Naive B cell (primary cell): Measurements from ENCODE around the gene ARMH1. TPM values are rescaled to one million over a fixed set of nuclear protein-coding genes. Genes with fewer than 3 reads are reported as not detected.

Source experiments
- ATAC-seq, 2 donors: fragments of 150-1000 bp; cut with Tn5 transposase; 2 replicates each; pipeline ENCODE4 v1.10.0; 2021; ENCODE audit warnings: low read depth in 2 of 2, mild to moderate bottlenecking in 2 of 2, moderate library complexity in 2 of 2
- DNase-seq: peaks from one replicate; pipeline ENCODE4 v3.0.0; 2022
- H3K27ac Mint-ChIP-seq, 6 donors: one replicate each; pipeline ENCODE4 v1.8.0; 2020 to 2022; ENCODE audit warnings: mild to moderate bottlenecking in 6 of 6, mixed read lengths in 6 of 6, moderate library complexity in 5 of 6, inconsistent platforms in 2 of 6
- H3K27me3 Mint-ChIP-seq, 3 donors: one replicate each; pipeline ENCODE4 v1.8.0; 2021 to 2022; ENCODE audit warnings: mixed read lengths in 3 of 3, mild to moderate bottlenecking in 1 of 3
- H3K36me3 Mint-ChIP-seq, 2 donors: one replicate each; pipeline ENCODE4 v1.8.0; 2020 to 2022; ENCODE audit warnings: mixed read lengths in 2 of 2, inconsistent platforms in 1 of 2, mild to moderate bottlenecking in 1 of 2
- H3K4me1 Mint-ChIP-seq, 3 donors: one replicate each; pipeline ENCODE4 v1.8.0; 2020 to 2022; ENCODE audit warnings: mixed read lengths in 3 of 3, inconsistent platforms in 1 of 3, mild to moderate bottlenecking in 1 of 3, moderate library complexity in 1 of 3
- H3K4me3 Mint-ChIP-seq, 8 donors: one replicate each; pipeline ENCODE4 v1.8.0; 2020 to 2022; ENCODE audit warnings: mild to moderate bottlenecking in 8 of 8, mixed read lengths in 8 of 8, moderate library complexity in 8 of 8, inconsistent platforms in 2 of 8
- H3K9me3 Mint-ChIP-seq, 7 donors: one replicate each; pipeline ENCODE4 v1.8.0; 2020 to 2022; ENCODE audit warnings: mixed read lengths in 7 of 7, mild to moderate bottlenecking in 5 of 7, inconsistent platforms in 2 of 7, moderate library complexity in 1 of 7
- polyA plus RNA-seq, 6 donors: library from polyadenylated mRNA; unstranded; fragments of 300-500 nt; fragmentation: Illumina TruSeq; gene quantifications; one replicate each; pipeline ENCODE4 v1.2.3, GENCODE V29; 2021; ENCODE audit warnings: low read depth in 6 of 6

Gene ARMH1
- polyA plus RNA-seq, 6 donors from 2014 or later = 14.0 to 28.1 (median 18.6) TPM

GRCh38 chr1:44637702-44638411 is 36.7 kb upstream of the ARMH1 start:
- Mint-ChIP-seq H3K27ac (peak overlapping the region in 5 of 6 donors; percentile 15 to 81 (median 52)), H3K27me3 (no peaks in the 10 kb centered on the region), H3K4me1 (peaks cover 29% of the 10 kb centered on the region in 3 donors), H3K4me3 (no peak overlapping the region), H3K9me3 (no peaks in the 10 kb centered on the region), H3K36me3 (peaks cover 0 to 10% of the 10 kb centered on the region in 2 donors)
- DNase-seq = no peak
- ATAC-seq = no peak

GRCh38 chr1:44640200-44640853 is 34.2 kb upstream of the ARMH1 start:
- ATAC-seq = no peak
- H3K36me3 Mint-ChIP-seq = peaks cover 0 to 31% of the 10 kb centered on the region in 2 donors
- DNase-seq = no peak
- H3K4me1 Mint-ChIP-seq = peaks cover 6 to 17% (median 16%) of the 10 kb centered on the region in 3 donors
- H3K27ac Mint-ChIP-seq = peak overlapping the region in 3 of 6 donors; percentile 22 to 59 (median 56)
- H3K4me3 Mint-ChIP-seq = no peak overlapping the region
- no peaks in the 10 kb centered on the region for H3K27me3 Mint-ChIP-seq
- H3K9me3 Mint-ChIP-seq = no peaks in the 10 kb centered on the region

GRCh38 chr1:44641126-44642102 is 33.1 kb upstream of the ARMH1 start:
- Mint-ChIP-seq H3K4me3 (peak overlapping the region in 1 of 8 donors; percentile 50), H3K9me3 (no peaks in the 10 kb centered on the region), H3K36me3 (peaks cover 0 to 31% of the 10 kb centered on the region in 2 donors), H3K27ac (peak overlapping the region in 3 of 6 donors; percentile 9 to 59 (median 45)), H3K27me3 (no peaks in the 10 kb centered on the region), H3K4me1 (peaks cover 6 to 13% (median 8%) of the 10 kb centered on the region in 3 donors)
- DNase-seq = no peak
- no peak for ATAC-seq

GRCh38 chr1:44642255-44642654 is 32.3 kb upstream of the ARMH1 start:
- ATAC-seq = no peak
- Mint-ChIP-seq H3K4me1 (peaks cover 5 to 13% (median 6%) of the 10 kb centered on the region in 3 donors), H3K27me3 (no peaks in the 10 kb centered on the region), H3K36me3 (peaks cover 0 to 31% of the 10 kb centered on the region in 2 donors), H3K9me3 (no peaks in the 10 kb centered on the region), H3K4me3 (no peak overlapping the region), H3K27ac (peak overlapping the region in 2 of 6 donors; percentile 45 to 72)
- no peak for DNase-seq

GRCh38 chr1:44642925-44643324 is 31.6 kb upstream of the ARMH1 start:
- no peak for DNase-seq
- no peaks in the 10 kb centered on the region for H3K9me3 Mint-ChIP-seq
- H3K4me3 Mint-ChIP-seq = no peak overlapping the region
- ATAC-seq = no peak
- peak overlapping the region in 1 of 6 donors; percentile 45 for H3K27ac Mint-ChIP-seq
- H3K4me1 Mint-ChIP-seq = peaks cover 5 to 13% (median 6%) of the 10 kb centered on the region in 3 donors
- no peaks in the 10 kb centered on the region for H3K27me3 Mint-ChIP-seq
- peaks cover 0 to 31% of the 10 kb centered on the region in 2 donors for H3K36me3 Mint-ChIP-seq

GRCh38 chr1:44643721-44644334 is 30.7 kb upstream of the ARMH1 start:
- peak overlapping the region in 1 of 8 donors; percentile 17 for H3K4me3 Mint-ChIP-seq
- ATAC-seq (no peak), DNase-seq (no peak)
- peaks cover 0 to 33% of the 10 kb centered on the region in 2 donors for H3K36me3 Mint-ChIP-seq
- peaks cover 5 to 13% (median 6%) of the 10 kb centered on the region in 3 donors for H3K4me1 Mint-ChIP-seq
- H3K27ac Mint-ChIP-seq = peak overlapping the region in 1 of 6 donors; percentile 84
- H3K27me3 Mint-ChIP-seq = no peaks in the 10 kb centered on the region
- H3K9me3 Mint-ChIP-seq = no peaks in the 10 kb centered on the region

GRCh38 chr1:44644806-44645205 is 29.7 kb upstream of the ARMH1 start:
- H3K4me1 Mint-ChIP-seq = peaks cover 5 to 13% (median 6%) of the 10 kb centered on the region in 3 donors
- DNase-seq (no peak), ATAC-seq (no peak)
- peaks cover 0 to 41% of the 10 kb centered on the region in 2 donors for H3K36me3 Mint-ChIP-seq
- no peaks in the 10 kb centered on the region for H3K27me3 Mint-ChIP-seq
- no peaks in the 10 kb centered on the region for H3K9me3 Mint-ChIP-seq
- H3K4me3 Mint-ChIP-seq = no peak overlapping the region
- H3K27ac Mint-ChIP-seq = peak overlapping the region in 1 of 6 donors; percentile 28

- ATAC-seq (no peak), DNase-seq (no peak)
- H3K9me3 Mint-ChIP-seq = no peaks in the 10 kb centered on the region
- H3K4me1 Mint-ChIP-seq = peaks cover 5 to 13% (median 6%) of the 10 kb centered on the region in 3 donors
- no peak overlapping the region for H3K4me3 Mint-ChIP-seq
- peaks cover 0 to 41% of the 10 kb centered on the region in 2 donors for H3K36me3 Mint-ChIP-seq
- no peaks in the 10 kb centered on the region for H3K27me3 Mint-ChIP-seq
- H3K27ac Mint-ChIP-seq = peak overlapping the region in 4 of 6 donors; percentile 28 to 59 (median 40)
Observed at GRCh38 chr1:44645476-44646244, 28.9 kb upstream of the ARMH1 start.

- H3K27ac Mint-ChIP-seq = peak overlapping the region in 3 of 6 donors; percentile 13 to 65 (median 59)
- DNase-seq (no peak), ATAC-seq (no peak)
- no peaks in the 10 kb centered on the region for H3K9me3 Mint-ChIP-seq
- no peaks in the 10 kb centered on the region for H3K27me3 Mint-ChIP-seq
- H3K4me1 Mint-ChIP-seq = peaks cover 5 to 18% (median 6%) of the 10 kb centered on the region in 3 donors
- peaks cover 0 to 41% of the 10 kb centered on the region in 2 donors for H3K36me3 Mint-ChIP-seq
- H3K4me3 Mint-ChIP-seq = no peak overlapping the region
Observed at GRCh38 chr1:44646261-44647110, 28.0 kb upstream of the ARMH1 start.

GRCh38 chr1:44647896-44648295 is 26.6 kb upstream of the ARMH1 start:
- H3K36me3 Mint-ChIP-seq = peaks cover 0 to 30% of the 10 kb centered on the region in 2 donors
- peak overlapping the region in 3 of 6 donors; percentile 12 to 65 (median 61) for H3K27ac Mint-ChIP-seq

GRCh38 chr1:44648529-44649250 is 25.8 kb upstream of the ARMH1 start:
- peaks cover 0 to 23% of the 10 kb centered on the region in 2 donors for H3K36me3 Mint-ChIP-seq
- peak overlapping the region in 1 of 8 donors; percentile 60 for H3K4me3 Mint-ChIP-seq
- H3K27me3 Mint-ChIP-seq = no peaks in the 10 kb centered on the region
- peaks cover 0 to 4% (median 0%) of the 10 kb centered on the region in 3 donors for H3K4me1 Mint-ChIP-seq
- no peak for DNase-seq
- peak overlapping the region in 2 of 6 donors; percentile 70 to 83 for H3K27ac Mint-ChIP-seq
- ATAC-seq = no peak
- no peaks in the 10 kb centered on the region for H3K9me3 Mint-ChIP-seq

More at GRCh38 chr1:44647896-44648295, 26.6 kb upstream of the ARMH1 start:
- DNase-seq (no peak), ATAC-seq (no peak)
- H3K4me3 Mint-ChIP-seq = no peak overlapping the region
- H3K27me3 Mint-ChIP-seq = no peaks in the 10 kb centered on the region
- H3K9me3 Mint-ChIP-seq = no peaks in the 10 kb centered on the region
- H3K4me1 Mint-ChIP-seq = peaks cover 0 to 9% (median 5%) of the 10 kb centered on the region in 3 donors
